Effector memory CD8-positive, alpha-beta T cell (primary cell): Measurements from ENCODE around the gene GNA12.

Experiments
- ATAC-seq: fragments of 150-1000 bp; cut with Tn5 transposase; replicated peaks from 2 replicates; pipeline ENCODE4 v1.10.0; 2021; ENCODE audit warnings: mild to moderate bottlenecking, moderate library complexity
- DNase-seq, 3 experiments: peaks; one replicate each; pipeline ENCODE4 v3.0.0; 2021
- H3K27ac Mint-ChIP-seq, 2 donors: one replicate each; pipeline ENCODE4 v1.8.0; 2022; ENCODE audit warnings: mild to moderate bottlenecking in 2 of 2, mixed read lengths in 2 of 2, moderate library complexity in 2 of 2
- H3K27me3 Mint-ChIP-seq, 2 donors: one replicate each; pipeline ENCODE4 v1.8.0; 2022; ENCODE audit warnings: mixed read lengths in 2 of 2
- H3K36me3 Mint-ChIP-seq: one replicate; pipeline ENCODE4 v1.8.0; 2022; ENCODE audit warnings: mild to moderate bottlenecking, moderate library complexity, mixed read lengths; ENCODE audit not compliant: insufficient read depth
- H3K4me1 Mint-ChIP-seq, 2 donors: one replicate each; pipeline ENCODE4 v1.8.0; 2022; ENCODE audit warnings: low read depth in 2 of 2, mixed read lengths in 2 of 2
- H3K4me3 Mint-ChIP-seq, 2 donors: one replicate each; pipeline ENCODE4 v1.8.0; 2022; ENCODE audit warnings: mild to moderate bottlenecking in 2 of 2, mixed read lengths in 2 of 2, moderate library complexity in 2 of 2
- H3K9me3 Mint-ChIP-seq, 2 donors: one replicate each; pipeline ENCODE4 v1.8.0; 2022; ENCODE audit warnings: mixed read lengths in 2 of 2

The GNA12 gene

DNA sequence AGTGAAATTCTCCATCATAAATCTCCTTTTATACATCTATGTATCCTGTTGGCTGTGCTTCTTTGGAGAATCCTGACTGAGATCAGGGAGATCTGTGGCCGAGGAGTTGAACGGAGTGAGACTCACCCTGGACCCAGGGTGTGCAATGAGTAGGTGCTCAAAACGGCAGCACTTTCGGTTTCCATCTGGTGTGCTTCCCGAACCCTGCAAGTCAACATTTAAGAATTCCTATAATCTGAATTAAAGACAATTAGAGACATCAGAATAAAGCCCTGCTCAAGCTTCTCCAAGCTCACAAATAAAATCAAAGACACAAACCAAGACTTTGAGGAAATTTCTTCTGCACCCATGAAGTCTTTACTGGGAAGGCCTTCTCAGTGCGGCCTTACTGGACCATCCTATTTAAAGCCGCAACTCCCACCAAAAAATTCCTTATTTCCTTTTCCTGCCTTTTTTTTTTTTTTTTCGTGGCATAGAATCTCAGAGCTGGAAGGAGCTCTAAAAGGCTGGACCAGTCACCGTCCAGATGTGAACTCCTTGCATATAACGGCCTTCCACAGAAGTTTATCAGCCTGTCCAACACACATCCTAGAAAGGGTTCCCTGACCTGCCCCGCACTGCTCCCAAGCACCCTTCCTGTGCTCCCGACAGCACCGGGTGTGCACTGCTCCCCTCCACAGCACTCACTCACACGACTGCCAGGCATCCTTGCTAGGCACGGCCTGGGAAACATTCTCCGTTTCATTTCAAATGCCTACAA is 29.7 kb downstream of the GNA12 start:
- Mint-ChIP-seq H3K27me3 (no peaks in the 10 kb centered on the region), H3K27ac (no peak overlapping the region), H3K4me1 (peaks cover 9% of the 10 kb centered on the region in 2 donors), H3K36me3 (peaks cover 12% of the 10 kb centered on the region), H3K4me3 (no peak overlapping the region), H3K9me3 (no peaks in the 10 kb centered on the region)
- DNase-seq, result no peak
- no peak for ATAC-seq

DNA sequence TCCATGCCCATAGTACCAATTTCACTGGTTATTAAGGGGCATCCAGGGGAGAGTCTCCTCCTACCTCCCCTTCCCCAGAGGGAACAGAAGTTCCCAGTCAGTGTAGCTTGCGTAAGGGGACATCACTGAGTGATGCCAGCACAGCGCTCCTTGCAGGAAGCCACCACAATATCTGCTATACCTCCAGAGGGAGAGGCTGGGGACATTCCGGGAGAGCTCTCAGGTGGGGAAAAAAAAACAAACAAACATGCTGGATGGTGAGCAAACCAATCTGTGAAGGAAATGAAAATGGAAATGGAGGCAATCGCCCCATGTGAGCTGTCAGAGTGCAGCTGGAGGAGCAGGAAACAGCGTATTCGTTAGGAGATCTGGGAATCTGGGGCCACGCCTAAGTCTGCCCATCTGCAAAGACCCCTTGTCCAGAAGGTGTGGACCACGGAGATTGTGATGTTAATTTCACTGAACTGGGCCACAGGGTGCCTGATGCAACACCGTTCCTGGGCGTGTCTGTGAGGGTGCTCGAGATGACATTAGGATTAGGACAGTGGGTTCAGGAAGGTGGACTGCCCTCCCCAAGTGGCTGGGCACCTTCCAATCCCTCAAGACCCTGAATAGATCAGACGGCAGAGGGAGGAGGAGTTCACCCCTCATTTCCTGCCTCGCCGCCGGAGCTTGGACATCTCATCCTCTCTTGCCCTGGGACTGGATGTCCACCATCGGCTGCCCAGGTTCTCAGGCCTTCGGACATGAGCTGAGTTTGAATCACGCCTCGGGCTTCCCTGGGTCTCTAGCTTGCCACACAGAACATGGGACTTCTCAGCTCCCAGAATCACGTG is 30.5 kb downstream of the GNA12 start:
- Mint-ChIP-seq H3K4me1 (peaks cover 15% of the 10 kb centered on the region in 2 donors), H3K27ac (no peak overlapping the region)

DNA sequence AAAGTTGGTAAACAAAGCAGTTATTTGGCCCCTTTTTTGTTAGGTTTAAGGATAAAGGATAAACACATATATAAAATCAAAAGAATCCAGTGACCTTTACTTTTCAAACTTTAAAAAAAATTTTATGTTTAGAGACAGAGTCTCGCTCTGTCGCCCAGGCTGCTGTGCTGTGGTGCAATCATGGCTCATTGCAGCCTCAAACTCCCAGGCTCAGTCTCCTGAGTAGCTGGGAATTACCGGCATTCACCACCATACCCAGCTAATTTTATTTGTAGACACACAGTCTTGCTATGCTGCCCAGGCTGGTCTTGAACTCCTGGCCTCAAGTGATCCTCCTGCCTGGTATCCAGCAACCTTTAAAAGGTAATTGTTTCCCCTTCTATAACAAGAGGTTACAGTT is 31.3 kb downstream of the GNA12 start:
- Mint-ChIP-seq H3K36me3 (peaks cover 16% of the 10 kb centered on the region), H3K9me3 (no peaks in the 10 kb centered on the region), H3K4me3 (no peak overlapping the region), H3K27ac (no peak overlapping the region), H3K4me1 (peaks cover 15 to 16% of the 10 kb centered on the region in 2 donors), H3K27me3 (no peaks in the 10 kb centered on the region)
- ATAC-seq (no peak), DNase-seq (no peak)

More for the DNA sequence above, 30.5 kb downstream of the GNA12 start:
- no peaks in the 10 kb centered on the region for H3K9me3 Mint-ChIP-seq
- H3K27me3 Mint-ChIP-seq, result no peaks in the 10 kb centered on the region
- H3K36me3 Mint-ChIP-seq, result peaks cover 16% of the 10 kb centered on the region
- DNase-seq (no peak), ATAC-seq (no peak)
- no peak overlapping the region for H3K4me3 Mint-ChIP-seq

DNA sequence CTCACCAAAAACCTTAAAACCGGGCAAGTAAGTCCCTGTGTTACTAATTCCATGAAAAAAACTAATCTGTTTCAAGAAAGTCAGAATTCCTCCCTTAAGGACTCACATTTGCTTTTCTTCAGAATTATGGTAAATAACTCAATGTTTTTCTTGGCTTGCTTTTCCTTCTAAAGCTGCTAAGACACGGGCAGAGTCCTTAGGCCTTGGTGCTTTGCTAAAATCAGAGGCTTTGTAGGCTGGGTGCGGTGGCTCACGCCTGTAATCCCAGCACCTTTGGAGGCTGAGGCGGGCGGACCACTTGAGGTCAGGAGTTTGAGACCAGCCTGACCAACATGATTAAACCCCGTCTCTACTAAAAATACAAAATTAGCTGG is 32.0 kb downstream of the GNA12 start:
- DNase-seq, result no peak
- Mint-ChIP-seq H3K27ac (no peak overlapping the region), H3K9me3 (no peaks in the 10 kb centered on the region), H3K4me1 (peaks cover 12 to 16% of the 10 kb centered on the region in 2 donors), H3K4me3 (no peak overlapping the region), H3K27me3 (no peaks in the 10 kb centered on the region), H3K36me3 (peaks cover 16% of the 10 kb centered on the region)
- ATAC-seq, result no peak

DNA sequence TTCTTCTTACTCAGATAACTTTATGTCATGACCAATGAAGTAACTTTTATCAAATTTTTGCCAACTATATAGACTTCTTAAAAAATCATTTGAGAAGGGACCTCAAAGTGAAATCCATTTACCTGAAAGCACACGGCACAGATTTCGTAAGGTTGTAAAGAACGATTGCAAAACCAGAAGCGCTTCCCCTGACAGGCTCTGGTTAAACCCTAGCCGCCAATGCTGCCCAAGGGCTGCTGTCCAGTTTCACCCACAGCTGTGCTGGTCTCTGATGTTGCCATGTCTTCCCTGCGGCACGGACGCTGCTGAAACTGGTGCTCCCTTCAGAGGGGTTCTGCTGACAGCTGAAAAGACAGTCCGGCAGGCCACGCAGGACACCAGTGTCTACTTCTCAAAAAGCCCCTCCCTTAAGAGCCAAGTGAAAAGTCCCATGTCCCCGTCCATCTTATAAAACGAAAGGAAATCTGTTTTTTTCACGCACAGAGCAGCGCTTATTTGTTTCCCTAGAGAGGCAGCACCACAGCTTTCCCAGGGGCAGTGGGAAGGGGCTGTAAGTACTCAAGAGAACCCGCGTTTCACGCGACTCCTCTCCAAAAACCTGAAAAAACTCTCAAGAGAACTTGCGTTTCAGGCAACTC is 32.5 kb downstream of the GNA12 start:
- H3K9me3 Mint-ChIP-seq, result no peaks in the 10 kb centered on the region
- H3K27ac Mint-ChIP-seq, result peak overlapping the region in 1 of 2 donors; percentile 31
- no peaks in the 10 kb centered on the region for H3K27me3 Mint-ChIP-seq
- ATAC-seq (no peak), DNase-seq (no peak)
- peaks cover 12 to 16% of the 10 kb centered on the region in 2 donors for H3K4me1 Mint-ChIP-seq
- peaks cover 16% of the 10 kb centered on the region for H3K36me3 Mint-ChIP-seq
- H3K4me3 Mint-ChIP-seq, result no peak overlapping the region

DNA sequence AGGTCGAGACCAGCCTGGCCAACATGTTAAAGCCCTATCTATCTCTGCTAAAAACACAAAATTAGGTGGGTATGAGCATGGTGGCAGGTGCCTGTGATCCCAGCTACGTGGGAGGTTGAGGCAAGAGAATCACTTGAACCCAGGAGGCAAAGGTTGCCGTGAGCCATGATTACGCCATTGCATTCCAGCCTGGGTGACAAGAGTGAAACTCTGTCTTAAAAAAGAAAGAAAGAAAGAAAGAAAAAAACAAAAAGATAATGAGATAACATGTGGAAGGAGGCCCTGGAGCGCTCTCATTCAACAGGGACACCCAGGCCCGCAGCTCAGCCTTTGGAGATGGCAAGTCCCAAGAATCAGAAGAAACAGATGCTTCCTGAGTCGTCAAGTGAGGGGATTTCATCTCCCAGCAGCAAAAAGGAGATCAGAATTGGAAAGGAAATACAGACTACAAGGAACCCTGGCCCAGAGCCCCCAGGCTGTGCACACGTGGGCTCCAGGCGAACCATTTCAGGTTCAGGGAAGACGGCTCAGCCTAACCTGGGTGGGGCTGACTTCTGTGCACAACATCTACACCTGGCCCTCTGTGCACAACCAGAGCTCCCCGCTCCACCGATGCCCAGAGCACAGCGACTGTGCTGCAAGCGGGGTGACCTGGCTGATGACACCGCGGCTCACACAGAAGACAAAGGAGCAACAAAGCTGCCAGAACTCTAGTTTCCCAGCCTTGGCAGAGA is 33.3 kb downstream of the GNA12 start:
- peak overlapping the region; percentile 4 to 31 for H3K27ac Mint-ChIP-seq
- ATAC-seq, result no peak
- no peak overlapping the region for H3K4me3 Mint-ChIP-seq

DNA sequence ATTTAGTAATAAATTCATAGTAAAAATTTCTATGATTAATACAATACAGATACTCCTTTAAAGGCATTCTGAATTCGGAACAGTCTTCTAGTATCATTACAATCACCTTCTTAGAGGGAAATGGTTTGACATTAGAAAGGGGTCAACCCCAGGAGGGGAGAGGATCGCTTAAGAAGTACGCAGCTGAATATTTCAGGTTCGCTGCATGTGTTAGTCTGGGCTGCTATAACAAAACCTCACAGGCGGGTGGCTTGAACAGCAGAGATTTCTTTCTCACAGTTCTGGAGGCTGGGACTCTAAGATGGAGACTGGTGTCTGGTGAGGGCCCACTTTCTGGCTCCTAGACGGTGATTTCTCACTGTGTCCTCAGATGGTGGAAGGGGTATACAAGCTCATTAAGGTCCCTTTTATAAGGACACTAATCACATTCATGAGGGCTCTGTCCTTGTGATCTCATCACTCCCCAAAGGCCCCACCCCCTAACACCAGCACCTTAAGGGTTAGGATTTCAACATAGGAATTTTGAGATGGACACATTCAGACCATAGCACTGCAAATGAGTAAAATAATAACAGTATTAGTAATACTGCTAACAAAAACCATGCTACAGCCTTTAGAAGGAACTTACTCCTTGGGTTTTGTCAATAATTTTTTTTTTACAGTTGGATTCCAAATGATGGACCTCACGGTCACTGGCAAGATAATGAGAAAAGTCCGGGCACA is 34.0 kb downstream of the GNA12 start:
- Mint-ChIP-seq H3K4me1 (peaks cover 12 to 14% of the 10 kb centered on the region in 2 donors), H3K36me3 (peaks cover 16% of the 10 kb centered on the region), H3K9me3 (no peaks in the 10 kb centered on the region), H3K27me3 (no peaks in the 10 kb centered on the region), H3K4me3 (no peak overlapping the region), H3K27ac (no peak overlapping the region)
- ATAC-seq (no peak), DNase-seq (no peak)

More for the DNA sequence above, 33.3 kb downstream of the GNA12 start:
- Mint-ChIP-seq H3K27me3 (no peaks in the 10 kb centered on the region), H3K9me3 (no peaks in the 10 kb centered on the region), H3K36me3 (peaks cover 16% of the 10 kb centered on the region), H3K4me1 (peaks cover 12 to 16% of the 10 kb centered on the region in 2 donors)
- no peak for DNase-seq

GRCh38 chr7:2808891-2809665 is 35.0 kb downstream of the GNA12 start:
- H3K36me3 Mint-ChIP-seq, result peaks cover 10% of the 10 kb centered on the region
- no peak overlapping the region for H3K4me3 Mint-ChIP-seq
- no peaks in the 10 kb centered on the region for H3K9me3 Mint-ChIP-seq
- H3K4me1 Mint-ChIP-seq, result peaks cover 14 to 16% of the 10 kb centered on the region in 2 donors
- DNase-seq (no peak), ATAC-seq (no peak)
- no peaks in the 10 kb centered on the region for H3K27me3 Mint-ChIP-seq
- H3K27ac Mint-ChIP-seq, result no peak overlapping the region

DNA sequence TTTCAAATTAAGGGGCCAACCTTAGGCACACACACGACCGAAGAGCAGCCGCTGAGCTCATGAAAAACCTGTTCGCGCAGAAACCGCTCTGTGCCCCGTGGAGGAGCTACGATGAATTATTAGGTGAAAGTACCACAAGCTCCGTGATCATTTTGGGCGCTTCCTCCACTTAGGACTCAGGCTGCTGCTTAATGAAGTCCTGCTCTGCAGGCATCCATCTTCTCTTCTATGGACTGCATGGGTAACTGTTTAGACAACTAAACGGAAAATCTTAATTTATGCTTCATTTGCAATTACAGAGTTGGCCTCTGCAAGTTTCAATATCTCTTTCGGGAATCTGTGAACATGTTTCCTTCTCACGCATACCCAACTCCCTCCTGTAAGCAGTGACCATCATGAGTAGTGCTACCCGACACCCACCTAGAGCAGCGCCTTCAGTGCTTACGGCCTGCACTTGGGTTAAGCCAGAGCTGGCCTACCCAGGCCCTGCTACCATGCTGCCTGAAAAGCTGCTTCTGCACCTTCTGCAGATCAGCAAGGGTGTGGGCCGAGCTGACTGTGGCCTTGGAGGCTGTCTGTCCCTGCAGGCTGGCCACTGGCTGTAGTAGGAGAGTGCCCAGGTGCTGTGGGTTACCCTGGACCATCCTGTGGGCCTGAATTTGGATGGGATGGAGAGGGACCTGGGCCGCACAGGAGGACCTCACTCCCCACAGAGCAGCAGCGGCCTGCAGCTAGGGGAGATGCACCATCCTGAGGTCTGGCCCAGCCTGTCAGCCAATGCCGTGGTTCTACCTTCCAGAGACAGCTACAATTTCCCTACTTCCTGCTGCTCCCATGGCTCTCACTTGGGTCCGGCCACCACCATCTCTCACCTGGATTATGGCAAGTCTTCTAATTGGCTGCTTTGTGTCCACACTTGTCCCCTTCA is 36.0 kb downstream of the GNA12 start:
- ATAC-seq (no peak), DNase-seq (no peak)
- no peaks in the 10 kb centered on the region for H3K9me3 Mint-ChIP-seq
- H3K4me1 Mint-ChIP-seq, result peaks cover 12 to 18% of the 10 kb centered on the region in 2 donors
- H3K27ac Mint-ChIP-seq, result no peak overlapping the region
- H3K36me3 Mint-ChIP-seq, result peaks cover 6% of the 10 kb centered on the region
- no peaks in the 10 kb centered on the region for H3K27me3 Mint-ChIP-seq
- no peak overlapping the region for H3K4me3 Mint-ChIP-seq

DNA sequence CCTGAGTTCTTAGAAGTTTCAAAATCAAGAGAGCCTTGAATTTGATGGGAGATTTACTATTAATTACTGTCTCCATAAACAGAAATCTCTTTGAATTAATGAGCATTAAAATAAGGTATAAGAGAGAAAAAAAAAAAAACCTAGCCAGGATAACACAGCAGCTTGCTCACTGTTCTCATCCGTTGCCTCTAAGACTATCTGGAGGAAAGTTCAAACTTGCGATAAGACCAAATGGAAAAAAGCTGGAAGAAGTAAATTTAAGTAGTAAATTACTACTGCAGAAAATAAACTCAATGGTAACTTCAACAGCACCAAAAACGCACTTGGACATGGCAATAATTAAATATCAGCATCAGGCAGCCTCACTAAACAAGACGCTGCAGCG is 36.7 kb downstream of the GNA12 start:
- DNase-seq, result no peak

GRCh38 chr7:2806571-2806970 is 37.5 kb downstream of the GNA12 start:
- Mint-ChIP-seq H3K4me3 (no peak overlapping the region), H3K27me3 (no peaks in the 10 kb centered on the region), H3K27ac (no peak overlapping the region), H3K9me3 (no peaks in the 10 kb centered on the region), H3K4me1 (peaks cover 14 to 30% of the 10 kb centered on the region in 2 donors), H3K36me3 (peaks cover 6% of the 10 kb centered on the region)
- ATAC-seq (no peak), DNase-seq (no peak)

More for the DNA sequence above, 36.7 kb downstream of the GNA12 start:
- peaks cover 6% of the 10 kb centered on the region for H3K36me3 Mint-ChIP-seq
- no peaks in the 10 kb centered on the region for H3K27me3 Mint-ChIP-seq
- no peak for ATAC-seq
- H3K9me3 Mint-ChIP-seq, result no peaks in the 10 kb centered on the region
- no peak overlapping the region for H3K27ac Mint-ChIP-seq
- H3K4me3 Mint-ChIP-seq, result no peak overlapping the region
- H3K4me1 Mint-ChIP-seq, result peaks cover 15 to 23% of the 10 kb centered on the region in 2 donors
